Measurements from ENCODE around the gene AP3B2.

The AP3B2 gene

DNA sequence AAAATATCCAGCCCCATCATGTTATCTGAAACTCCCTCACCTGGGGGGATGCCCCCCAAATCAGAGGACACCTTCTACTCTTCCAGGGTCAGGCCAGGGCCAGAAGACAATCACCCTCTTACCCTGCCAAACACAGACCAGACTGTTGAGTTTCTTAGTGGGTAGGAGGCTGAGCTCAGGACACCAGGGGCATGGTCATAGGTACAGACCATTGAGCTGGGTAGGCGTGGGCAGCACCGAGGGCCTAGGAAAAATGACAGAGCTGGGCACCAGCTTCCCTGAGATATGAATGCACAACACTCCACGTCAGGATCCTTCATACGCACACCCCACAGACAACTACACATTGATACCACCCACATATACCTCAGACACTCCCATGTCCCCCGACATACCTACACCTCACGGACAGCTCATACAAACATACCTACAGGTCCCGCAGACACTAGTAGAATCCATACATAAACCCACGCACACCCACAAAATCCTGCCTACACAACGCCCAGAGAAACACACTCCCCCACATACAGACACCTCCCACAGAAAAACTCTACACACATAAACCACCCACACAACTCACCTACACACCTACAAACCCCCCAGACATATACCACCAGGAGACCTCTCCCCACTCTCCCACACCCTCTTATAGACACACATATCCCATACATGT is 11.8 kb downstream of the AP3B2 start:
- in situ Hi-C loops (cut with MboI; ENCODE audit: low sequenced_read_pairs): no loop called here

DNA sequence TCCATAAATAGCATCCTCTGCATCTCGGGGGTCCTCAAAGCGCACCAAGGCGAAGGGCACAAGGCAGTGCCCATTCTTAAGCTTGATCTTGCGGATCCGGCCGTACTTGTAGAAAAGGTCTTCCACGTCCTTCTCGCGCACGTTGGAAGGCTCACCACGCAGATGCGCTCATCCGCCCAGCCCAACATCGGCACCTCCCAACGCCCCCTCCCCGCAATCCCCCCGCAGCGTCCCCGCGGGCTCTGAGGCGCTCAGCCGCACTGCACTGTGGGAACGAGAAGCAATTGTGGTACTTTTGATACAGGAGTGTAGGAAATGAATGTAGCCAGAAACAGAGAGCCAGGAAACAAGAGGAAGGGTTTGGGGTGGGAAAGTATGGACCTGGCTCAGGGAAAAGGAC is 17.5 kb downstream of the AP3B2 start:
- in situ Hi-C loops (cut with MboI; ENCODE audit: low sequenced_read_pairs): no loop called here

DNA sequence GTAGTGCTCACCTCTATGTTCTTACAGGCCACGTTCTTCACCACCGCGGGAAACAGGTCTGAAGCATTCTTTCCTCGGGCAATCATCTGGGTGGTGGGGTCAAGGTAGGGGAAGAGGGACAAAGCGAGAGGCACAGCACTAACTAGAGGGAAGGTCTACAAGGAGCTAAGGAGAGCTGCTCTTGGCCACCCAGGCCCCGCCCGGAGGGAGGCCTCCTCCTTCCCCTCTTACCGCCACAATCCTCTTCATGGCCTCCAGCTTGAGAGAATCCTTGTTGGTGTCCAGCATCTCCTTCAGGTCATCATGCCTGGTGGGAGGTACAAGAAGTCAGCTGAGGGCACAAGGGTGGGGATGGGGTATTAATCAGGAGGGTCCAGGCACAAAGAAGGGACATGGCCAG is 20.5 kb downstream of the AP3B2 start:
- in situ Hi-C loops (cut with MboI; ENCODE audit: low sequenced_read_pairs): no loop called here

DNA sequence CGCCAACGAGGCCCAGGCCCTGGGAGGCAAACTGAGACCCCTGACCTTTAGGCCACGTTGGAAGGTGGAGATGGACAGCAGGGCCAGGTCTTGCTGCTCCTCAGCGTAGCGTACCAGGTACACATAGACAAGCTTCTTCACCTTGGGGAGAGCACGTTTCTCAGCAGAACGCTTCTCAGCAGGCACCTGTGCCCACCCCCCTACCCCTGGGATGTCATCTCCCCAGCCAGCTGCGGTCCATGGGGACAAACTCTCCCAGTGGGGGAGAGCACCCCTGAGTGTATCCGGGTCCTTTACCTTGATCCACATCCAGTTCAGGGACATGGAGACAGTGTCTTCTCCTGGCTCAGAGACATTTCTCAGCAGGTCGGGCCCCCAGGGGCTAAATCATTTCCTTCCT is 21.0 kb downstream of the AP3B2 start:
- in situ Hi-C loops (cut with MboI; ENCODE audit: low sequenced_read_pairs): no loop called here

DNA sequence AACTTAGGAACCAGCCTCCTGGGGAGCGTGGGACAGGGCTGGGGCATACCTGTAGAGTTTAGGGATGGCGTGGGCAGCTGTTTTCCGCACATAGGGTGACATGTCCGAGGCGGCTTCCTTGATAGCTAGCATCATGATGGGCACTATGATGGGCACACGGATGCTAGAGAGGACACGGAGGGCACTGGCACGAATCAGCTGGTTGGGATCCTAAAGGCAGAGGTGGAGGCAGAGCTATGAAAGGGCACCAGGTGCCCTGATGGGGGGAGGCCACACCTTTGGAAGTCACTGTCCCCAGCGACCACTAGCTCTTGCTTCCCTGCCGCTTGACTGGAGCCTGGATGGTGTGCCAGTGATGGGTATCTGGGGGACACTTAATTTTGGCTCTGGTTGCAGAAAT is 28.3 kb downstream of the AP3B2 start:
- in situ Hi-C loops (cut with MboI; ENCODE audit: low sequenced_read_pairs): no loop called here

DNA sequence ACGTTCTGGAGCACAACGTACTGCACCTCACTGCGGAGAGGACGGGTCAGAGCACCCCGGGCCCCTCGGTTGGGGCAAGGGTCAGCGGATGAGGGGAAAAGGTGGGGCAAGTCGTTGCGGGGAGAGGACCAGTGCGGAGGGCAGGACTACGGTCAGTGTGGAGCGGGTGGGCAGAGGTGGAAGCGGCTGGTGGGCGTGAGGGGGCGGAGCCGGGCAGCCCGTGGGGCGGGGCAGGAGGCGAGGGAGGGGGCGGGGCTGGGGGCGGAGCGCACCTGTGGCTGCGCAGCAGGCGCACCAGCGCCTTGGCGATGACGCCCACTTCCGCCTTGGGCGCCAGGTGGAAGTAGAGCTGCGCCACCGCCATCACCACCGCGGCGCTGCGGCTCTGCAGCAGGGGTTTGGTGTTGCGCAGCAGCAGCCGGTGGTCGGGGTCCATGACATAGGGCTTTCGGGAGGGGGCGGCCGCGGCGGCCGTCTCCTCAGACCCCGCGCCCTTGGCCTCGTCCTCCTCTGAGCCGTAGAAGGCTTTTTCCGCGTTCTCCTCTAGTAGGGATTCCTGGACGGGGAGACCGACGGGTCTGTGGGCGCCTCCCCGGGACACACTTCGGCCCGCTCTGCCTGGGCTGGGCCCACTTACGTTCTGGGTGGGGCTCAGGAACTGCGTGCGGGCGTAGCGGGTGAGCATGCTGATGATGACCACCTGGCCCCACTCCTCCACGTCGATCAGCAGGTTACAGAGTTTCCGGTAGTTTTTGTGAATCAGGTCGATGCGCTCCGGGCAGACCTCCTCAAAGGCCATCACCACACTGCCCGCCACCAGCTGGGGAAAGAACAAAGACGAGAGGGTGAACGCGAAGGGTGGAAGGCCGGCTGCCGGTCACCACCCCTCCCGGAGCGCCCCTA is 29.2 kb downstream of the AP3B2 start:
- in situ Hi-C loops (cut with MboI; ENCODE audit: low sequenced_read_pairs): no loop called here

DNA sequence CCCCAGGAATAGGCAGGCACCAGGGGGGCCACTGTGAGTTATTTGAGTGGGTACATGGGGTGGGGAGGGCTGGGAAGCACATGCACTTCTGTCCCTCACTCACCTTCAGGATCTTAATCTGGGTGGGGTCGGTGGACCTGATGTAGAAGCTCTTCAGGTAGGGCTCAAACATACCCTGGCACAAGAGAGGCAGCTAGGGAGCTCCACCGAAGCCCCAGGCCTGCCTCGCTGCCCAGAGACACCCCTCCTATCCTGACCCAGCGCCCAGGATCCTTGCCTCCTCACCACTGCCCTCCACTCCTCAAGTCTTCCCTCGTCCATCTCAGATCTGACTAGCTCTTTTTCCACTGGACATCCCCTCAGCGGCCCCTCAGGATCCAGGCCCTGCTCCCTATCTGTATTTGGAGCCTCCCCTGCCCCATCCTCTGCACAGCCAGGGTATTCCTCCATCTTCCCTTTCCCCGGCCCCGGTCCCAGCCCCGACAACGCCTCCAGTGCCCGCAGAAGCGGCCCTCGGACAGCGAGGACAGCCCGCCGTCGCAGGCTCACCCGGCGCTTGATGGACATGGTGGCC is 30.0 kb downstream of the AP3B2 start:
- in situ Hi-C loops (cut with MboI; ENCODE audit: low sequenced_read_pairs): no loop called here

DNA sequence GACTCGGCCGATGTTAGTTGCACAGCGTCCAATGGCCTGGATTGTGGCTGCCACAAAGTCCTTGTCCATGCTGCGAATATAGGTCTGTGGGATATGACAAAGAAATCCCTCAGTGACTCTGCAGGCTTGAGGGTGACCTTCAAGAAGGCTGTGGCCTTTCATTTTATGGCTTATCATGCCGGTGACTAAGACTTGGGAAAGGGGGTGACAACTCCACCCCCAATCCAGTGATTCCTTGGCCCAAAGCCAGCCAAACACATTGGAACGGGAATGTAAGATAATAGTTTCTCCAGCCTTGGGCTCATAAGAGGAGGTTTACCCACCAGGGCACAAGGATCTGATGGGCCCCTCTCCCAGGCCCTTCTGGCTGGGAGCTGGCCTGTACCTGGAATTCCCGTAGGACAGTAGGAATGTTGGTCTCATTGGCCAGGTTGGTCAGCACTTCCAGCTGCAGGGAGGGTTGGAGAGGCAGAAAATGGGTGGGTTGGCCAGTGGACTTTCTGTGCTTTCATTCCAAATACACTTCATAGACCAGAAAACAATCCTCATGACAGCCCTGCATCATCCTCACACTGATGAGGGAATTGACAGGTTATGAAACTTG is 31.9 kb downstream of the AP3B2 start:
- in situ Hi-C loops (cut with MboI; ENCODE audit: low sequenced_read_pairs): no loop called here

DNA sequence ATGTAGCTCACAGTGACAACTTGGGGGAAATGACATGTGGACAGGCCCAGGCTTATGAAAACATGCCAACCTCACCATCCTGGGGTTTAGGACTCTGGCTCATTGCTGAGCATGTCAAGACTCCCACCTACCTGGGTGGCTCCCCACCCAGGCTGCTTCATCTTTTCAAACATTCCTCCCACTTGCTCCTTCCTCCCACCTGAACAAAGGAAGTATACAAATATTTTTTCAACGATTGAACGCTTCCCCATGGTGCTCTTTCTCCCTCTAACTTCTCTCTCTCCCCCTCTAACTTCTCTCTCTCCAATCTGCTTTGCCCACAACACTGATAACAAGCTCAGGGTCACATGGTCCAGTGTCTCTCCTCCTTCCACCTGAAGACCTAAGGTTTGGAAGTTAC is 34.8 kb downstream of the AP3B2 start:
- in situ Hi-C loops (cut with MboI; ENCODE audit: low sequenced_read_pairs): no loop called here

DNA sequence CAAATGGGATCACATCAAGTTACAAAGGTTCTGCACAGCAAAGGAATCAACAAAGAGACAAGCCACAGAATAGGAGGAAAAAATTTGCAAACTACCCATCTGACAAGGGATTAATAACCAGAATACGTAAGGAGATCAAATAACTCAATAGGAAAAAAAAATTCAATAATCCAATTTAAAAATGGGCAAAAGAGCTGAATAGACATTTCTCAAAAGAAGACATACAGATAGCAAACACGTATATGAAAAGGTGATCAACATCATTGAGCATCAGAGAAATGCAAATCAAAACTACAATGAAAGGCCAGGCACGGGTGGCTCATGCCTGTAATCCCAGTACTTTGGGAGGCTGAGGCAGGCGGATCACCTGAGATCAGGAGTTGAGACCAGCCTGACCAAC is 39.0 kb downstream of the AP3B2 start:
- in situ Hi-C loops (cut with MboI; ENCODE audit: low sequenced_read_pairs): no loop called here

DNA sequence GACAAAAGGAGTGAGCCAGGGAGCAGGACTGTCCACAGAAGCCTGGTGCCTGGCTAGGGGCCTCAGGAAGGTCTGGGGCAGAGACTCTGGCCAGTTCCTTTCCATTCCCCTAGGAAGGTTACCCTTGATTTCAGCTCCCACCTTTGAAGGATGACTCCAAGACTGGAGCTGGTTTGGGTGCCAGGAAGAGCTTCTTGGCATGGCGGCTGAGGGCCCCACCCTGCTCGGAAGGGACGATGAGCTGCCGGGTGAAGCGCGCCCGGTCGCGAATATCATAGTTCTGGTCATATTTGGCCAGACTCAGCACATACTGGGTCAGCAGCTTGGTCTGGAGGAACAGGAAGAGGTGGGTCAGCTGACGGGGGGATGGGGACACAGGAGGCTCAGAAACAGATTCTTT is 43.1 kb downstream of the AP3B2 start:
- in situ Hi-C loops (cut with MboI; ENCODE audit: low sequenced_read_pairs): no loop called here

DNA sequence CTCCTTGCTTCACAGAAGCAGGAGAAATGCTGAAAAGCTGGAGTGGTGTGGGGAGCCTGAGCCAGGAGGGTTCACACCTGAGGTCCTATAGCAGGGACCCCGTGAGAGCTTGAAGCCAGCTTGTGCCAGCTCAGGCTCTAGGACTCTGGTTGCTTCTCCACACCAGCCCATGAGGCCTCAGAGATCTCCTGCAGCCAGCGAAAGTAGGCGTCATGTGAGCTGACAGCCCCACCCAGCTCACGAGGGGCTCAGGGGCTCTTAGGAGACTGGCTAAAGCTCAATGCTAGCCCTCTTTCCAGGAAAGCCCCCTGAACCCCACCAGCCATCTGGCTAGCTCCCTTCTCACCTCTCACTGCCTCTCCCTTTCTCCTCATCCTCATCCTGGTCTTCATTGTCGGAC is 45.7 kb downstream of the AP3B2 start:
- in situ Hi-C loops (cut with MboI; ENCODE audit: low sequenced_read_pairs): no loop called here

DNA sequence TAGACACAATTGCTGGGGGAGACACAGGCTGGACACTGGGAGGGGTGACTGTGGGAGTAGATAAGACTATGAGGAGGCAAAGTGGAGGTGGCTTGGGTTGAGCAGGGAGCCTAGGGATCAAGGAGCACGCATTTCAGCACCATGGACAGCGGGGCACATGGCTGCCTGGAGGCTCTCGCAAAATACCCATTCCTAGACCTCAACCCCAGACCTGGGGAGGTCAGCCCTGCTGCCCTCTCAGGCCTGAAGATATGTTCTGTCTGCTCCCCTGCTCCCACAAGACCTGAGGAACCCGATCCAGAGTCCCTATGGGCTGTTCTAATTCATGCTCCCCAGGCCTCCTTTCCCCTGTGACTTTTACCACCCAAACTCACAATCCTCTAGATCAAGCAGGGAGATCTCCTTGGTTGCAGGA is 46.5 kb downstream of the AP3B2 start:
- in situ Hi-C loops (cut with MboI; ENCODE audit: low sequenced_read_pairs): no loop called here

DNA sequence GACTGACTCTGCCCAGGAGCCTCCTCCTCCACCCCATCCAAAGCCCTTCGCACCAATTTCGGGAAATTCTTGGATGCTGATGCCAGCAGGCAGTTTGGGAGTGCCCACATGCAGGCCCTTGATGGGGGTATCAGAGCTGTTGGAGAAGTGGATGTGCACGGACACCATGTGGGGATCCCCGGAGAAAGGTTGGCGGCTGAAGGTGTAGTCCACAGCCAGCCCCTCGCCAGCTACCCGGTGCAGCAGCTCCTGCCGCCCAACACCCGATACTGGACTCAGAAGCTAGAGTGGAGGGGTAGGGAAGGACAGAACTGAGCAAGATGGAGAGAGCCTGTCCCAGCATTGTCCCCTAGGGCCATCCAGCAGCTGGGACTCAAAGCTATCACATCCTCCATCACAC is 47.0 kb downstream of the AP3B2 start:
- in situ Hi-C loops (cut with MboI; ENCODE audit: low sequenced_read_pairs): no loop called here

DNA sequence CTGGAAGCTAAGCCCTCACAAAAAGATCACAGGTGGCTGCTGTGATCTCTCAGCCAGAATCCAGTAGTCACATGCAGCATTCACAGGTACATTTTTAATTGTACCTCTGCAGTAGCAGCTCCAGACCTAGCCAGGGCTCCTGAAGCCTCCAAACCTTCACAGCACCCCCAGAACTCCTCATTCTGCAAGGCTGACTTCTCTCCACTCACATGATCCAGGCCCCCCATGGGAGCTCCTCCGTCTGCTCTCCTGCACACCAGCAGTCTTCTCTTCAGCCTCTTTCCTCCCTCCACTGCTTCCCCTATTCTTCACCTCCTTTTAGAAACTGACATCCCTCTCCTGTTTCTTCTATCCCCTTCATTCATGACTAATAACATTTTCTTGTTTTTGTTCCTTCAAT is 49.3 kb downstream of the AP3B2 start:
- in situ Hi-C loops (cut with MboI; ENCODE audit: low sequenced_read_pairs): no loop called here

DNA sequence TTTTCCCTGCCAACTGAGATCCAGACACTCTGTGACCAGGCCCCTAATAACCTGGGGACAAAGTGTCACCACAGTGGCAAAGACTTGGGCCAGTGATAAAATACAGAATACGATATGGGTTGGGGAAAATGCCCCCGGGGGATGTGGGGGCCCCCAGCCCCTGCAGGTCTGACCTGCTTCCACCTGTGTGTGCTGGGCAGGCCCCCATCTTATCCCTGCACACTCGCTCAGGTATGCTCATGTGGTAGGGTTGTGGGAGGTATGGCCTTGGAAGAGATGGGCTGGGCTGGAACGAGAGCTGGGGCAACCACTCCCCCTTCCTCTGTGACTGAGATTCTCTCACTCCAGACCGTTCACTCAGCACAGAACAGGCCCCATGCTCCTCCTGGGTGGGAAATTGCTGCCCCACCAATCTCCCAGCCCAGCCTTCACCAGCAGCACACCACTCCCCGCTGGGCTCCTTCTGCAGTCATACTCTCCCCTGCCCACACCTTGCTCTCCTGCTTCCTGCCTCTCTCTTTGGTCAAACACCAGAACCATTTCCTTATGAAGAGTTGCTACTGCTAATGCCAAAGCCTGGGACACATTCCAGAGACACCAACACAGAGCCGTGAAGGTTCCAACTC is 52.9 kb downstream of the AP3B2 start:
- in situ Hi-C loops (cut with MboI; ENCODE audit: low sequenced_read_pairs): no loop called here

DNA sequence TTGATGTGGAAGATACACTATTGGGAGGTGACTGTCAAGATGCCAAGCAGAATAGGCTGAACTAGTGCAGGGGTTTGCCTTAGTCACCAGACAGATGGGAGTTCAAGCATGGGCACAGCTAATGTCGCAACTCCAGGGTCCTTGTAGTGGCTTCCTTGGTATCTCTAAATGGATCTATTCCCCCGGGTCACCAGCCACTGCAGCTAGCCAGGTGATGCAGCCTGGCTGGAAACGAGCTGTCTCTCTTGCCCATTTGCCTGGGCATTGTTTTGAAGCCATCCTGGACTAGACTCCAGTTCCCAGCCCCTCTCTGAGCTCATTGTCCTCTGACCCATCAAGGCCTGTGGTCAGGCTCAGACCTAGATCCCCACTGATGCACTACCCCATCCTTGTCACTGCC is 54.1 kb downstream of the AP3B2 start:
- in situ Hi-C loops (cut with MboI; ENCODE audit: low sequenced_read_pairs): no loop called here

DNA sequence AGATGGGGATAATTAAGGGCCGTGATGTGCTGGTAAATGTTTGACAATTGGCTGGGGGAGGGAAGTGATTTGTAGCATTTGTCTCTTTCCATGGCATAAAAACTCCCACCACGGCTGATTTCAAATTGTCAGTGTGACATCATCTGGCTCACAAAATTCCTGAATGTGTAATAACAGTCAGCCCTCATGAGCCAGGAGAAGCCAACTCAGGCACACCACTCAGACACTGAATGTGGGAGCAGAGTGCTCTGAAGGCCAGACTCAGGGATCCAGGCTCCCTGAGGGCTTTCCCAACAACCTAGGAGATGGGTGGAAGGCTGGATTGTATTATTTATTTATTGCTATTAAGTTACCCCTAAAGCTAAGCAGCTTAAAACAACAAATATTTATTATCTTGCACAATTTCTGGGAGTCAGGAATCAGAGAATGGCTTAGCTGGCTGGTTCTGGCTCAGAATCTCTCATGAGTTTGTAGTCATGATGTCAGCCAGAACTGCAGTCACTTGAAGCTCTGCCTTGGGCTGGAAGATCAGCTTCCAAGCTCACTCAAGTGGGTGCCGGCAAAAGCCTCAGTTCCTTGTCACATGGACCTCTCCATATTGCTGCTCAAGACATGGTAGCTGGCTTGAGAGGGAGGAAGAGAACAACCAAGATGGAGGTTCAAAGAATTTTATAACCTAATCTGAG is 56.0 kb downstream of the AP3B2 start:
- in situ Hi-C loops (cut with MboI; ENCODE audit: low sequenced_read_pairs): no loop called here

DNA sequence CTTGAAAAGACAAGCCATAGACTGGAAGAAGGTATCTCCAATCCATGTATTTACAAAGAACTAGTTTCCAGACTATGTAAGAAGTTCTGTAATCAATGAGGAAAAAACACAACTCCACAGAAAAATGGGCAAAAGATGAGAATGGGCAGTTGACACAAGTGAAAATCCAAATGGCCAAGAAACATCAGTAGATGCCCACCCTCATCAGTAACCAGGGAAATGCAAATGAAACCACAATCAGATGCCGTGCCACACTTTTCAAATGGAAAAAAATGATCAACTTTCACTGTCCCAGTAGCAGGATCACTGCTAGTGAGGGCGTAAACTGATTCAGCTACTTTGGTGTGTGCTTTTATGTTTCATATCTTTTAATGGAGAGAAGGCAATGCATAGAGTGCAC is 58.0 kb downstream of the AP3B2 start:
- in situ Hi-C loops (cut with MboI; ENCODE audit: low sequenced_read_pairs): no loop called here

DNA sequence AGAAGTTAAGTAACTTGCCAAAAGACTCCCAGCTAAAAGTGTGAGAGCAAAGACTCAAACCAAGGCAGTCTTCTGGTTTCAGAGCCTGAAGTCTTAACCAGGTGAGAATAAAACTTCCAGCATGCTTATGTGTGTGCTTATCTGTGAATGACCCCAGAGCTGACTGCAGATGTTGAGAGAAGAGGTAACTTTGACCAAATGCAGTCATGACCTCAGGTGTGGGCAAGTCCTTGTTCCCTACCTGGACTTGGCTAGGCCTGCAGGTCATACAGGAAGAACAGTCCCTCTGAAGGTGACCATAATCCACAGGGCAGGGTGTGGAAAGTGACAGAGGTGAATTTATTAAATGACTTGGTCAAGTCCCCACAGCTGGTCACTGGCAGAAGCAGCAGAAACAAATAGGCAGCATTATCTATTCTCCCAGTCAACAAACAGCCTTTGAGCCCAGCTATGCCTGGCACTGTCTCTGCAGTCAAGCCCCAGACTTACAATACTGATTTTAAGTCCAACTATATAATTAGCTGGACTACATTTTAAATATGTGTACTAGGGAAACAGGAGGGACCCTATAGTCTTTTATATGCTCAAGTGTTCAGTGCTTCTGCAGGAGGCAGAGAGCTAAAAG is 59.5 kb downstream of the AP3B2 start:
- in situ Hi-C loops (cut with MboI; ENCODE audit: low sequenced_read_pairs): no loop called here

Measured in hTERT RPE-1 (cell line).